Neural progenitor cell (in vitro differentiated cells): ENCODE results near the gene GCFC2. TPM values are rescaled to one million over a fixed set of nuclear protein-coding genes. Genes with fewer than 3 reads are reported as not detected.

Experiments used
- DNase-seq: peaks from one replicate; pipeline ENCODE4 v3.0.0-alpha.2; 2016; ENCODE audit warnings: low spot score
- H2AFZ ChIP-seq: fragments of 200-600 bp; sonication (generic); replicated peaks from 2 replicates; pipeline ENCODE4 v1.6.1; 2016; ENCODE audit warnings: antibody characterized with exemption
- H3F3A ChIP-seq: fragments of 200-600 bp; sonication (generic); 2 replicates; pipeline ENCODE4 v1.6.1; 2016; ENCODE audit warnings: antibody characterized with exemption, low read depth
- H3K27ac ChIP-seq: fragments of 200-600 bp; sonication (generic); 2 replicates; pipeline ENCODE4 v1.5.1; 2016; ENCODE audit warnings: mild to moderate bottlenecking
- H3K27me3 ChIP-seq: fragments of 200-600 bp; sonication (generic); 2 replicates; pipeline ENCODE4 v1.6.1; 2016; ENCODE audit warnings: mild to moderate bottlenecking, moderate library complexity
- H3K36me3 ChIP-seq: fragments of 200-600 bp; sonication (generic); 2 replicates; pipeline ENCODE4 v1.5.1; 2016
- H3K4me1 ChIP-seq: fragments of 200-600 bp; sonication (generic); 2 replicates; pipeline ENCODE4 v1.6.1; 2016; ENCODE audit warnings: mixed run types
- H3K4me2 ChIP-seq: fragments of 200-600 bp; sonication (generic); 2 replicates; pipeline ENCODE4 v1.6.1; 2016
- H3K4me3 ChIP-seq: fragments of 200-600 bp; sonication (generic); 2 replicates; pipeline ENCODE4 v1.5.1; 2016
- H3K79me2 ChIP-seq: fragments of 200-600 bp; sonication (generic); 2 replicates; pipeline ENCODE4 v1.6.1; 2016; ENCODE audit warnings: low read depth
- H3K9ac ChIP-seq: fragments of 200-600 bp; sonication (generic); 2 replicates; pipeline ENCODE4 v1.6.1; 2016
- H3K9me3 ChIP-seq: fragments of 200-600 bp; sonication (generic); 2 replicates; pipeline ENCODE4 v1.5.1; 2016; ENCODE audit warnings: low read depth
- H4K20me1 ChIP-seq: fragments of 200-600 bp; sonication (generic); 2 replicates; pipeline ENCODE4 v1.6.1; 2016; ENCODE audit warnings: low read depth
- H3K27ac Mint-ChIP-seq: 3 replicates; pipeline ENCODE4 v1.8.0; 2021; ENCODE audit warnings: mixed read lengths
- H3K27me3 Mint-ChIP-seq: 2 replicates; pipeline ENCODE4 v1.8.0; 2022; ENCODE audit warnings: low read depth, mild to moderate bottlenecking, inconsistent platforms, moderate library complexity, mixed read lengths; ENCODE audit not compliant: insufficient read depth
- H3K36me3 Mint-ChIP-seq: 3 replicates; pipeline ENCODE4 v1.8.0; 2021; ENCODE audit warnings: mixed read lengths
- H3K4me1 Mint-ChIP-seq: 3 replicates; pipeline ENCODE4 v1.8.0; 2021; ENCODE audit warnings: mixed read lengths
- H3K4me3 Mint-ChIP-seq: 3 replicates; pipeline ENCODE4 v1.8.0; 2021; ENCODE audit warnings: mild to moderate bottlenecking, moderate library complexity, mixed read lengths
- H3K9me3 Mint-ChIP-seq: 3 replicates; pipeline ENCODE4 v1.8.0; 2020; ENCODE audit warnings: mixed read lengths
- EZH2 ChIP-seq: fragments of 200-600 bp; sonication (generic); IDR thresholded peaks from 2 replicates; pipeline ENCODE4 v1.6.1; 2017; ENCODE audit warnings: antibody characterized with exemption, mild to moderate bottlenecking, moderate library complexity
- EZH2phosphoT487 ChIP-seq: fragments of 200-600 bp; sonication (generic); IDR thresholded peaks from 2 replicates; pipeline ENCODE4 v1.6.1; 2017; ENCODE audit warnings: antibody characterized with exemption
- total RNA-seq: library from RNA; depleted of rRNA; stranded (reverse); fragments of >200 nt; gene quantifications from 2 replicates; pipeline ENCODE4 v1.2.3, GENCODE V29; 2015; ENCODE audit warnings: low replicate concordance
- TF ChIP-seq, protein P1 (sequence below): fragments of 200-600 bp; sonication (generic); IDR thresholded peaks from 2 replicates; pipeline ENCODE4 v1.5.1; 2017; ENCODE audit warnings: antibody characterized with exemption, mild to moderate bottlenecking

GCFC2 gene
- total RNA-seq, 1 donor from 2014 or later = 58.4 TPM

GRCh38 chr2:75709297-75709696 lies 1.4 kb downstream of the GCFC2 start:
- H3K9ac ChIP-seq = no peak overlapping the region
- H3K4me3 ChIP-seq = peak overlapping the region; percentile 49
- H4K20me1 ChIP-seq = no peaks in the 10 kb centered on the region
- Mint-ChIP-seq H3K36me3 (peaks cover 17% of the 10 kb centered on the region), H3K9me3 (no peaks in the 10 kb centered on the region), H3K4me3 (peak overlapping the region; percentile 82), H3K27me3 (no peaks in the 10 kb centered on the region), H3K27ac (peak overlapping the region; percentile 20), H3K4me1 (peaks cover 16% of the 10 kb centered on the region)
- peaks cover 26% of the 10 kb centered on the region for H3K4me1 ChIP-seq
- no peaks in the 10 kb centered on the region for H3K27me3 ChIP-seq
- peak overlapping the region; percentile 90 for H3K4me2 ChIP-seq
- no peak overlapping the region for H2AFZ ChIP-seq
- TF ChIP-seq EZH2 = no peak
- no peak for TF ChIP-seq EZH2phosphoT487
- TF ChIP-seq, protein P1, sequence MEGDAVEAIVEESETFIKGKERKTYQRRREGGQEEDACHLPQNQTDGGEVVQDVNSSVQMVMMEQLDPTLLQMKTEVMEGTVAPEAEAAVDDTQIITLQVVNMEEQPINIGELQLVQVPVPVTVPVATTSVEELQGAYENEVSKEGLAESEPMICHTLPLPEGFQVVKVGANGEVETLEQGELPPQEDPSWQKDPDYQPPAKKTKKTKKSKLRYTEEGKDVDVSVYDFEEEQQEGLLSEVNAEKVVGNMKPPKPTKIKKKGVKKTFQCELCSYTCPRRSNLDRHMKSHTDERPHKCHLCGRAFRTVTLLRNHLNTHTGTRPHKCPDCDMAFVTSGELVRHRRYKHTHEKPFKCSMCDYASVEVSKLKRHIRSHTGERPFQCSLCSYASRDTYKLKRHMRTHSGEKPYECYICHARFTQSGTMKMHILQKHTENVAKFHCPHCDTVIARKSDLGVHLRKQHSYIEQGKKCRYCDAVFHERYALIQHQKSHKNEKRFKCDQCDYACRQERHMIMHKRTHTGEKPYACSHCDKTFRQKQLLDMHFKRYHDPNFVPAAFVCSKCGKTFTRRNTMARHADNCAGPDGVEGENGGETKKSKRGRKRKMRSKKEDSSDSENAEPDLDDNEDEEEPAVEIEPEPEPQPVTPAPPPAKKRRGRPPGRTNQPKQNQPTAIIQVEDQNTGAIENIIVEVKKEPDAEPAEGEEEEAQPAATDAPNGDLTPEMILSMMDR = no peak
- no peak overlapping the region for H3K27ac ChIP-seq
- H3K9me3 ChIP-seq = no peaks in the 10 kb centered on the region
- no peak for DNase-seq
- H3K36me3 ChIP-seq = no peaks in the 10 kb centered on the region
- H3K79me2 ChIP-seq = peaks cover 30% of the 10 kb centered on the region
- peaks cover 21% of the 10 kb centered on the region for H3F3A ChIP-seq

- no peak for DNase-seq
- Histone ChIP-seq H3K4me3 (no peak overlapping the region), H3K27ac (no peak overlapping the region), H3K79me2 (peaks cover 30% of the 10 kb centered on the region), H3K9ac (no peak overlapping the region), H3K4me2 (no peak overlapping the region), H3K9me3 (no peaks in the 10 kb centered on the region), H2AFZ (no peak overlapping the region), H4K20me1 (no peaks in the 10 kb centered on the region), H3F3A (peaks cover 21% of the 10 kb centered on the region), H3K27me3 (no peaks in the 10 kb centered on the region), H3K36me3 (no peaks in the 10 kb centered on the region), H3K4me1 (peaks cover 26% of the 10 kb centered on the region)
- no peak for TF ChIP-seq EZH2
- TF ChIP-seq, protein P1 = no peak
- TF ChIP-seq EZH2phosphoT487 = no peak
- Mint-ChIP-seq H3K36me3 (peaks cover 25% of the 10 kb centered on the region), H3K9me3 (no peaks in the 10 kb centered on the region), H3K4me3 (no peak overlapping the region), H3K4me1 (peaks cover 16% of the 10 kb centered on the region), H3K27ac (no peak overlapping the region), H3K27me3 (no peaks in the 10 kb centered on the region)
Measured at GRCh38 chr2:75707901-75708300, 2.8 kb downstream of the GCFC2 start.

DNA sequence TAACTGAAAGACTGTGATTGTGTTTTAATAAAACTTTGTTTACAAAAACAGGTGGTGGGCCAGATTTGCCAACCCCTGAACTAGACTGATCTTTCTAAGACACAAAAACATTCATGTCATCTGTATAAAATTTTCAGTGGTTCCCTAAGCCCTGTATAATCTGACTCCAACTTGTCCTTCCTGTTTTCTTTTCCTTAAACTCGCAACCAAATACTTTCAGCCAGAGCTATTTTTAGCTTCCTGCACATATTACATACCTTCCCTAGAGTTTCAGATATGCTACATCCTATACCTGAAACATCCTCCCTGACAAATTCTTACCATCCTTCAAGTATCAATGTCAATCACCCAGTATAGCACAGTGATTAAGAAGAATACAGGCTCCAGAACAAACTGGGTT lies 4.8 kb downstream of the GCFC2 start:
- TF ChIP-seq, protein P1 = no peak
- TF ChIP-seq EZH2 (no peak), EZH2phosphoT487 (no peak)
- no peaks in the 10 kb centered on the region for H3K27me3 ChIP-seq
- H3K27ac Mint-ChIP-seq = no peak overlapping the region
- H2AFZ ChIP-seq = no peak overlapping the region
- H3K27me3 Mint-ChIP-seq = no peaks in the 10 kb centered on the region
- peaks cover 16% of the 10 kb centered on the region for H3F3A ChIP-seq
- H3K27ac ChIP-seq = no peak overlapping the region
- peaks cover 30% of the 10 kb centered on the region for H3K79me2 ChIP-seq
- peaks cover 12% of the 10 kb centered on the region for H3K4me1 Mint-ChIP-seq
- no peaks in the 10 kb centered on the region for H3K9me3 Mint-ChIP-seq
- DNase-seq = no peak
- no peak overlapping the region for H3K4me3 ChIP-seq
- peaks cover 12% of the 10 kb centered on the region for H3K36me3 ChIP-seq
- H3K4me3 Mint-ChIP-seq = no peak overlapping the region
- H3K9ac ChIP-seq = no peak overlapping the region
- peaks cover 30% of the 10 kb centered on the region for H3K36me3 Mint-ChIP-seq
- H4K20me1 ChIP-seq = no peaks in the 10 kb centered on the region
- no peaks in the 10 kb centered on the region for H3K9me3 ChIP-seq
- peaks cover 22% of the 10 kb centered on the region for H3K4me1 ChIP-seq
- no peak overlapping the region for H3K4me2 ChIP-seq
